NCI-H2029 treated with DMSO at 0.1 percent for 48 hours (cell line): Measurements from ENCODE around the gene CUL4A.
"Not testable (repeated sequence)": the region's sequence is repeated elsewhere in the genome, so short reads cannot be mapped to it uniquely, and the experiment has no call there.

Experiments
- DNase-seq: peaks from one replicate; lab custom pipeline; 2025; lab: John Stamatoyannopoulos, UW

Gene CUL4A

DNA sequence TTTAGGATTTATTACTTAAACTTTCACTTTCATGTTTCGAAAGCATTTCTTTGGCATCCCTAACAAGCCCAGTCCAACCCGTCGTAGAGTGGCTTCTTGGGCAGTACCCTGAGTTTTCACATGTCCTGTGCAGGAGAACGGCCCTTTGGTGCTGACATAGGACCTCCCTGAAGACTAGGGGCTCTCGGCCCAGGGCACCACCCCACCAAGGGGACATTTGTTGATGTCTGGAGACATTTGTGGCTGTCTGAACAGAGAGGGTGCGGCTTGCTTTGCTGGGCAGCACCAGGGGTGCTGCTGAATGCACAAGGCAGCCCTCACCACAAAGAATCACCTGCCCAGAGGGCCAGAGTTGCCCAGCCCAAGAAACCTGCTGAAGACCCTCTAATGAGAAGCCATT lies 30.6 kb downstream of the CUL4A start:
- DNase-seq: no peak

DNA sequence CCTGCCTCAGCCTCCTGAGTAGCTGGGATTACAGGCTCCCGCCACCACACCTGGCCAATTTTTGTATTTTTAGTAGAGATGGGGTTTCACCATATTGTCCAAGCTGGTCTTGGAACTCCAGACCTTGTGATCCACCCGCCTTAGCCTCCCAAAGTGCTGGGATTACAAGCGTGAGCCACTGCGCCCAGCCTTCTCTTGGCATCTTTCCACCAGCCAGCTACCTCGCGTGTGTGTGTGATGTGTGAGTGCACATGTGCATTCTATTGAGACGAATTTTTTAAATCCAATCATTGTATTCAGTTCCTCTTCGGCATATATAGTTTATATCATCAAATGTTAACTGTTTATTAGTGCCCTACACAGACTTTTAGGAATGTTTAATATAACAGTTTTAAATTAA lies 32.2 kb downstream of the CUL4A start:
- not testable (repeated sequence) for DNase-seq

DNA sequence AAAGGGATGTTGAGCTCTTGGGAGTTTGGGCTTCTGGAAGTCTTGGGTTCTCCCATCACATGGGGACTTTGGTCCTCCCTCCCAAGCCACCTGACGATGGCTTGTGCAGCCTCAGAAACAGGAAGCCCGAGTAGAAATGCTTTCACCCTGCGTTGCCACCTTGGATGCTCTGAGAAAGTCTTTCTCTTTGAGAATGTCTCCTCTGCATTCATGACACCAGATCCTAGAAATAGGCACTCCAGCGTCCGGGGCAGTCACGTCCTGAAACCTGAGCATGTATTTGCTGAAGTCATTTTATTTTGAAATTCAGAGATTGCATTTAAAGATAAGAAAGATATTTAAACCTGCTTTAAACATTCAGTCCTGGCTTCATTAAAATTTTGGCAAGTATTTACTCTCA lies 34.4 kb downstream of the CUL4A start:
- no peak for DNase-seq

DNA sequence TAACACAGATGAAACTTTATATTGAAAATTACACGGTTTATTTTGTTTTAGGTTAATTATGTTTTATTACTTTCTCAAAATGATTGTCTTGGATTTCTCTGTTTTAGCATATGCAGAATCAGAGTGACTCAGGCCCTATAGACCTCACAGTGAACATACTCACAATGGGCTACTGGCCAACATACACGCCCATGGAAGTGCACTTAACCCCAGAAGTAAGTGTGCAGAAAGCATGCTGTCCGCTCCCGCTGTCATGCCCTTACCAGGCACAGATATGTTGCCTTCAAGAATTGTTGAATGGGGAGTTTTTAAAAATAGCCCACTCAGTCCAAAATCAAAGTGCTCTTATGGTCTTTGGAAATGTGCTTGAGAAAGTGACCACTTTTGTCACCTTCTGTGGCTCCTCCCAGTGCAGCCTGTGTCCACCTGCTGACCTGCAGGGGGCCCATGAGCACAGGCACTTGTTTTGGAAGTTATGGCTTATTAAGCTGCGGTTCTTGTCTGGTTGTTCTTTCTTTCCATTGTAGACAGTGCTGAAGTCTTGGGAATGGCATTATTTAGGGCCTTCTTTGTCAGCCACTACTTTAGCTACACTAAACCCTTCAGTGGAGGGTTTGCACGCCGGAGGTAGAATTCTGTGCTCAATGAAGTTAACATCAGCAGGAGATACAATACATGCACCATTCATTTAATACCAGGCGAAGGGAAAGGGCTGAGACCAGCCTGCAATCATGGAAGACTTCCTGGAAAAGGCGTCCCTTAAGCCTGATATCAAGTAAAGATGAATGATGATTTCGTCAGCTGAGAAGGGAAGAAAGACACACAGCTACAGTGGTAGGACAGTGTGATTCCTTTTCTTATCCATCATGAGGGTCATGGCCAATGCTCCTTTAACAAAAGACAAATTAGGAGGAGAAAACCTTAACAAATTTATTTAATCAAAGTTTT lies 36.7 kb downstream of the CUL4A start:
- DNase-seq: no peak

DNA sequence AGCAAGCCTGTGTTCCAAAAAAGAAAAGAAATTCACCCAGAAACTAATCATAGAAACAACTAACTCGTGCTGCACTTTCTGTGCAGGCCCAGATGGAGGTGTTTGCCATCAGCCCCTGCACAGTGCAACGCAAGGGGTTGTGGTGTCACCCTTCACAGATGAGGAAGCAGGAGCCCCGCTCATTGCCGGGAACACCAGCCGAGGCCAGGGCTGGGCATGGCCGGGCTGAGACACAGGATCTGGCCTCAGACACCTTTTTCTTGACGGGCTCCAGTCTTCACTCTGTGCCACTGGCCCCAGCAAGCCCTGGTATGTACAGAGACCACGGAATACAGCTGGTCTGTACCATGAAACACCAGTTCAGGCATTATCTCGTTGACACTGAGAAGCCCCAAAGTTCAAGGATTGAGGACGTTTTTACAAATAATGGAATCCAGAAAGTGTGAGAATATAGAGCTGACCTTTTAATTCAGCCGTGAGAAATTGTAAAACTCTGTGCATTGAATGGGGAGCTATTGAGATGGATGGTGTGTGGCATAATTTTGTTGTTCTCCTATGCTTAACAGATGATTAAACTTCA lies 43.2 kb downstream of the CUL4A start:
- DNase-seq: no peak

DNA sequence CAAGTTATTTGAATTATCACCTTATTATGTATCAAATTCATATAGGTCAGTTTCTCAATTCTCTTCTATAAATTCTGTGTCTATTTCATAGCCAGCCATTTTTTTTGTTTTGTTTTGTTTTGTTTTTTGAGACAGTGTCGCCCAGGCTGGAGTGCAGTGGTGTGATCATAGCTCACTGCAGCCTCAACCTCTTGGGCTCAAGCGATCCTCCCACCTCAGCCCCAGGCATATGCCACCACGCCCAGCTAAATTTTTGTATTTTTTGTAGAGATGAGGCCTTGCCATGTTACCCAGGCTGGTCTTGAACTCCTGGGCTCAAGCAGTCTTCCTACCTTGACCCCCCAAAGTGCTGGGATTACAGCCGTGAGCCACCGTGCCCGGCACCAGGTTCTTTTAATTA lies 48.5 kb downstream of the CUL4A start:
- DNase-seq: not testable (repeated sequence)

DNA sequence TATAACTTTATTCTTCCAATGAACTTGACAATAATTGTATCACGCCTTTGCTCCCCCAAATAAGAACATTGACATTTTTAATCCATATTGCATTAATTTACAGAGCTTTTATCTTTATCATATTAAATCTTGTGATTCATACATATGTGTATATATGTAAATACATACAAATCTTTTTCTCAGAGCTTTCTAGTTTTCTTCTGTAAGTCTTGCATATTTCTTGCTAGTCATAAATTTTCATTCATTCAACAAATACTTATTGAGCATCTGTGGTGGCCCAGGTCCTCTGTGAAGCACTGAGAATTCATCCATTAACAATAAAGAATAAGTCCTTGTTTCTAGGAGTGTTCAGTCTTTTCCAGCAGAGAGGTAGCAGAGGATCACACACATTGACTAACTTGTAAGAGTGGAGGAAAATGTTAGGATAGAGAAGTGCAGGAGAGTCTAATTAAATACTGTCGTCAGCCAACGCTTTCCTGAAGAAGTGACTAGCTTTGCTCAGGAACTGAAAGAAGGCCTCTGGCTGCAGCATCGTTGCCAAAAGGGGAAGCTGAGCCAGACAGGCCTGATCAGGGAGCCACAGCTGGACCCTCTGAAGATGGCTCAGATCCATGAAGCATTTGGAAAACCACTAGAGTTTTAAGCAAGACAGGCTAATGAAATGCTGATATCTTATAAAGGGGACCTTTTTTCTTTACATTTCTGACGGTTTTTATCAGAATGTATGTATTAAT lies 49.1 kb downstream of the CUL4A start:
- DNase-seq: no peak

DNA sequence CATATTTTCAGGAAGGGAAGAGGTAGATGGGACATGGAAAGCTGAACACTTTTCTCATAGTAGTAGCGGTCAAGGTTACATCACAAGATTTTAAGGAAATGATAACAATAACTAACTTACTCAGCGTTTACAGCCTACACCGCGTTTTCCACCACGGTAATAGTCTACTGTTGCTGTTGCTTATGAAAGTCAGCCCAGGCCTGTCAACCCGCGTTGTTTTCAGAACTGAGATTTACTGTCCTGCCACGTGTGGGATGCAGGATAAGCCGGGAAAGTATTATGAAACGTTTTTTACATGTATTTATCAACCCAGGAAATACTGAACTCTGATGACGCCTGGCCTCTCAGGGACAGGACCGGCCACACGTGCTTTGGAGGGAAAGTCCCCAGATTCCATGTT lies 51.6 kb downstream of the CUL4A start:
- DNase-seq: no peak

DNA sequence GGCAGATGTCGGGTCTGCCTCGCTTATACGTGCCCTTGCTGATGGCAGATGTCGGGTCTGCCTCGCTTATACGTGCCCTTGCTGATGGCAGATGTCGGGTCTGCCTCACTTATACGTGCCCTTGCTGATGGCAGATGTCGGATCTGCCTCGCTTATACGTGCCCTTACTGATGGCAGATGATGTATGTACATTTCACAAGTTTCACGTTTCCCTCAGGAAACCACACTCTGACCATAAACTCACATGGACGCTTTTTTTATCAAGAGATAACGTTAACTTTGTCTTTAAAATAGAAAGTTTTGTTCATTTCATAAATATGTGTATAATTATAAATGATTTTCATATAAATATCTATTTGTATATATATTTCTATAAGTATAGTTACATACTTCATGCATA lies 53.6 kb downstream of the CUL4A start:
- DNase-seq: not testable (repeated sequence)

DNA sequence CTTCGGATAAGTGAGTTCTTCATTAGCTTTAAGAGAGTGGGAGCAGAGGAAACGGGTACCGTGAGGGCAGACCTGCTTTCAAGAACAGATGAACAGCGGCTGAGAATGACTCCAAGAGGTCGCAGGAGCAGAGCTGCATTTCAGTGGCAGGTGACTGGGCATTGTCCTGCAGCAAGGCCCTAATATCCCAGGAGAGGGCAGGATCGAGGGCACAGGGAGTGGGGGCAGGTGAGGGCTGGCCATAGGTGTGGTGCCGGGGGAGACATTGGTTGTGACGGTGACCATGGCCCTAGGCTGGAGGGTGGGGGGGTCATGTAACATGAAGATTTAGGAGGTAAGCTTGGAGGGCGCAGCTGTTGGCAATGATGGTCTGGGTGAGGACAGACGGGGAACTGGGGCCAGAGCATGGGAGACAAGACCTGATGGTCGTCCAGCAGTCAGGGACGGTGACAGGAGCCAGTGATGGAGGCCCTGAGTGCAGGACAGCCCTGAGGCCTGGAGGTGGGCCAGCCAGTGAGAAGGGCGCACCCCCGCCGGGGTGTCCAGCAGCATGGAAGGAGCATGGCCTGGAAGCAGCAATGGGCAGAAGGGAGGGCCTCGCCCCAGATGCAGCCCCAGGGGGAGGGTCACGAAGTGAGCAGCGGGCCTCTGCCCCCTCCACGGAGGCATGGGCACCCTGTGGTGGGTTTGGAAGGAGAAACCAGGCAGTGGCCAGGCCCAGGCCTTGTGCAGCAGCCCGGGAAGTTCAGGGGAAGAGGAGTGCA lies 58.4 kb downstream of the CUL4A start:
- no peak for DNase-seq

DNA sequence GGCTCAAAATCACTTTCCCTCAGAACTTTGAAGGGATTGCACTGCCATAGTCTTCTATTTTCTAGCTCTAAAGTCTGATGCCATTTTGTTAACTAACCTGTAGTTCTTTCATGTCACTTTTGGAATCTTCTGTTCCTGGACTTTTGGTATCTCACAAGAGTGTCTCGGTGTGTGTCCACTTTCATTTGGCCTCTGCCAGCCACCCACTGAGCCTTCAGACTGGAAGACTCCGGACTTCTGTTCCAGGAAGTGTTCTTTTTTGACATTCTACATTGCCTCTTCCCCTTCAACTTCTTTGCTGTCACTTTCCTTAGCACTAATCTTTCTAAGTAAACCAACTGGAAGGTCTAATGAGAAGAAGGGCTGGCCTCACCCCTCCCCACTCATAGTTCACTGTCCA lies 62.6 kb downstream of the CUL4A start:
- no peak for DNase-seq

DNA sequence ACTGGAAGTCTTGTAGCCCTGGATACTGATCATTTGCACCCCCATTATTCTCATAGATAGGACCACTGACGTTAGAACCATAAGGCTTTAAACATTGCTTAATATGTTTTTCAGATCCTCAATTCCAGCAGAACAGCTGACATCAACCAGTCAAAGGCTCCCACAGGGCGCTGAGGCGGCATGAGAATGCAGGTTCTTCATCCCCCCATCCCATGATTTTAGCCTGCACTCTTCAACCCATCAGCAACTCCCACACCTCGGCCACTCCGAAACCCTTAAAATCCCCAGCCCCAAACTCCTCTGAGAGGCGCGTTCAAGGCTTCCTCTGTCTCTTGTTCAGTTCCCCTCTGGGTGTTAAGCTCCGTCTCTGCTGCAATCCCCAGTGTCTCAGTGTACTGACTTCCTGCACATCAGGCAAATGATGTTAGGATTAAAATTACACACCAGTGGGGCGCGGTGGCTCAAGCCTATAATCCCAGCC lies 63.3 kb downstream of the CUL4A start:
- DNase-seq: no peak

DNA sequence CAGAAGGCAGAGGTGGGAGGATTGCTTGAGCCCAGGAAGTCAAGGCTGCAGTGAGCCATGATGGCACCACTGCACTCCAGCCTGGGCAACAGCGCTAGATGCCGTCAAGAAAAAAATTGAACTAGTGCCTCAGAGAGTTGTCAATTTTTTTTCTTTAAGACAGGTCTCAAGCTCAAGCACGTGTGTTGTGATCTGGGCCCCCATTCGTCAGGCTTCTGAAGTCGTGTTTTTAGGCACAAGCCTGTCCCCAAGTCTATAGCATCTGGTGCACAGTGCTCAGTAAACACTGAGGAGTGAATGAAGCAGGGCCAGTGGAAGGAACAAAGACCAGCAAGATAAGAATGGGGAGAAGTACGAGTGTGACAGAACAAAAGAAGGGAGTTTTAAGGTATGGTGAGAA lies 63.9 kb downstream of the CUL4A start:
- DNase-seq: no peak

DNA sequence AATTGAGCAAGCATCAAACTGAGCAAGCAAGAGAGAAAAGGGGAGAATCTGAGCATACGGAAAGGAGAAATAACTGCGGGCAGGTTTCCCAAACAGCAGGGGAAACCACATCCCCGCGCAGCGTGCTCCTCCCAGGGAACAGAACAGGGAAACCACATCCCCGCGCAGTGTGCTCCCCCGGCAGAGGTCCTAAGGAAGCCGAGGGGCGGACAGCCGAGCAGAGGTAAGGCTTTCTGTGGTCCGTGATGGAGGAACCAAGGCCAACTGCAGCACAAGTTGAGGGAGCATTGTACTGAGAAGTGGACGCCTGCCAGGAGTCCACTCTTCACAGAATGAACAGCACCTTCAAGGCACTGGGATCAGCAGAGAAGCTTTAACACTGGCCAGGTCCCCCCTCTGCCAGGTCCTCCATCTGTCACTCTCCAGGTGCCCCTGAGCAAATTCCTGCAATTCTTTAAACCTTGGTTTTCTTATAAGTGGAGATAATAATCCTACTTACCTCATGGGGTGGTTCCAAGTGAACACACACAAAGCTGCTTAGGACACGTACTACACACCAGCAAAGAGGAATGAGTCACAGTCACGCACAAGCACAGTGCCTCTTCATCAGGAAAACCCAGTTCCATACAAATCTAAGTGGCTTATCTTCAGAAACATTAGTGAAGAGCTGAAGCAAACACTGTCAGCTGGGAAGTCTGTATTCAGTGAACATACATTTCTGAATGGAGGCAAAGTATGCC lies 64.6 kb downstream of the CUL4A start:
- no peak for DNase-seq

DNA sequence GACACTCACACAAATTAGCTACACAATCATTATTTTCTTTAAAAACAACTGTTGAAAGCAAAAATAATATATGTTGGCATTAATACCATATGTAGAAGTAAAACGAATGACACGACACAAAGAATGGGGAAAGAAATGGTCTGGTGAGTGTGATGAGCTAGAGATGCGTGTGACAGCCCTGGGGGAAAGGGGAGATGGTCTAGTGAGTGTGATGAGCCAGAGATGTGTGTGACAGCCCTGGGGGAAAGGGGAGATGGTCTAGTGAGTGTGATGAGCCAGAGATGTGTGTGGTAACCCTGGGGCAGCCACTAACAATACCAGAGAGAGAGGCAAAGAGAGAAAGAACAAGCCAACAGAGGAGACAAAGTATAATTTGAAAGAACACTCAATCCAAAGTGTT lies 65.3 kb downstream of the CUL4A start:
- DNase-seq: no peak

DNA sequence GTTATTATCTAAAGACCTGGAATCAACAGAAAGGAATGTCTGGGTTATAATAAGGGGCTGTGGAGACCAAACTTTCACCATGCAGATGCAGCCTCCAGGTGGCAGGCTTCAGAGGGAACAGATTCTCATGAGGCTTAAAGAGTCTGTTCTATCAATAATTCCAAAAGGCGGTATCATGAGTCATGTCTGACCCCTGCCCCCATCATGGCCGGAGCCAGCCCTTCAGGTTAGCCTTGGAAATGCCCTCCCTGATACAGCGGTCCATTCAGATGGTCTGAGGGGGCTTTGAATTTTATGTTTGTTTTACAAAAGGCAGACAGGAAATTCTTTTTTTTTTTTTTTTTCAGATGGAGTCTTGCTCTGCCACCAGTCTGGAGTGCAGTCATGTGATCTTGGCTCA lies 66.0 kb downstream of the CUL4A start:
- no peak for DNase-seq

DNA sequence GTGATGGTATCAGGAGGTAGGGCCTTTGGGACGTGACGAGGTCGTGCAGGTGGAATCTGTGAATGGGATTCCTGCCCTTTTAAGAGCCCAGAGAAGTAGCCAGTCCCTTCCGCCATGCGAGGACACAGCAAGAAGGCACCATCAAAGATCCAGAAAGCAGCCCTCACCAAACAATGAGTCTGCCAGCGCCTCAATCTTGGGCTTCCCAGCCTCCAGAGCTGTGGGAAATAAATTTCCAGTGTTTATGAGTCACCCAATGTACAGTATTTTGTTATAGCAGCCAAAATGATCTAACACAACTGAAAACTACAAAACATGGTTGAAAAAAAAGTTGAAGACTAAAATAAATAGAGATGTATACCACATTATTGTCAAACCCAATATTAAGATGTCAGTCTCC lies 70.7 kb downstream of the CUL4A start:
- DNase-seq: no peak

DNA sequence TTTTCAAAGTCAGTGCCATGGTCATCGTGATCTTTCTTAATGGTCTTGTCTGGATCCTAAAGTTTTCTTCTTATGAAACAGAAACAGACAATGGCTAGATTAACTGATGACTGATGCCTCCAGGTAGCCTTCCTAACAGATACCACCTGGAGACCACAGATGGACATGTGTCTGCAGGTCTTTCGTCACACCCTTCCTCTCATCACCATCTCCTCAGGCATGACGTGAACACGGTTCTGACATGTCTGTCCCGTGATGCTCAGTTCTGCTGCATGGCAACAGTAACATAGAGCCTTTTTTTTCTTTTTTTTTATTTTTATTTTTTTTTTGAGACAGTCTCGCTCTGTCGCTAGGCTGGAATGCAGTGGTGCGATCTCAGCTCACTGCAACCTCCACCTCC lies 74.5 kb downstream of the CUL4A start:
- DNase-seq: no peak

DNA sequence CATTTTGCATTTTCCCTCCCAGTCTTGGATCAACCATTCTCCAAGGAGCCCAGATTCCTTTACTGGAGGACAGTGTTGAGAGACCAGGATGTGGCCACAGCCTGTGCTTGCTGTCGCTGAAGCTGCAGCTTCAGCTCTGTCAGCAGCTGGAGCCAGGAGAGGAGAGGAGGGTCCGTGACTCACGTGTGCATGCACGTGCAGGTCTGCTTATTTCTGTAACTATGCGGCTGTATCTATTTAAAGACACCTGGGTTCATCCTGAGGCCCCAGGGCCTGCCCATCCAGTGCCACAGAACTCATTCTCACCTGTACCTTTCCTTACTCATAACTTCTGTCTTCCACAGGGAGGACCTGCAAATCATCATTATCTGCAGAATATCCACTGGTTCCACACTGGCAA lies 79.5 kb downstream of the CUL4A start:
- no peak for DNase-seq

DNA sequence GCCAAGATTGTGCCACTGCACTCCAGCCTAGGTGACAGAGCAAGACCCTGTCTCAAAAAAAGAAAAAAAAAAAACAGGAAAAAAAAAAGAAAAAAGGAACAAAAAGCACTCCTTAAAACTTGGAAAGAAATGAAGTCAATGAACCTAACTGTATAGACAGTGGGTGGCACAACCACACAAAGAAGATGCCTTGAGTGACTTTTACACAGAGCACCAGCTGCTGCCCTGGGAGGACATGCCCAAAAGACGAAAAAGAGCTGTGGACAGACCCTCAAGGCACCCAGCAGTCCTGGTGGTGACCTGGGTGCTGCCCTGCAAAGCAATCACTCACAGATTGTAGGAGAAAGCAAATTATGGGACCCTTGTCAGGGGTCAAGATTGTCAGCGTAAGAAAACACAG lies 81.7 kb downstream of the CUL4A start:
- no peak for DNase-seq
